Stomach (tissue), 4 donors: ENCODE measurements around the gene GPR179.

ENCODE experiments used
- CTCF ChIP-seq, 7 experiments: fragments of 450-650 bp in 4 of 7; fragments of 200-600 bp in 3 of 7; sonication (generic) in 3 of 7; IDR thresholded peaks; one replicate each; pipeline ENCODE4 v1.5.1; 2016 to 2019; ENCODE audit warnings: antibody characterized with exemption in 7 of 7, control low read depth in 2 of 7, mild to moderate bottlenecking in 1 of 7
- POLR2A ChIP-seq, 4 donors: fragments of 450-650 bp; IDR thresholded peaks; one replicate each; pipeline ENCODE4 v1.6.1; 2016; ENCODE audit warnings: antibody characterized with exemption in 4 of 4, control low read depth in 2 of 4, mild to moderate bottlenecking in 1 of 4, moderate library complexity in 1 of 4
- POLR2AphosphoS5 ChIP-seq, 3 donors: sonication (generic); formaldehyde crosslinking; IDR thresholded peaks; one replicate each; pipeline ENCODE4 v1.6.1; 2016; ENCODE audit warnings: antibody characterized with exemption in 3 of 3

- TF ChIP-seq CTCF (IDR thresholded peaks at IDR 0.05), result no peak
- no peak for TF ChIP-seq POLR2A (IDR thresholded peaks at IDR 0.05)
- TF ChIP-seq POLR2AphosphoS5 (IDR thresholded peaks at IDR 0.05), result no peak
Observed at GRCh38 chr17:38339891-38340290, 3.9 kb downstream of the GPR179 start.
